GM08714 (cell line): ENCODE data around the gene MEST.

Source experiments
- H3K4me3 ChIP-seq: fragments of 200-500 bp; sonication (Bioruptor generic); 2 replicates; pipeline ENCODE4 v1.5.1; 2014; ENCODE audit warnings: mild to moderate bottlenecking, low read length, inconsistent platforms
- ZNF274 ChIP-seq: IDR thresholded peaks from 2 replicates; pipeline ENCODE4 v1.6.1; 2012; ENCODE audit warnings: mild to moderate bottlenecking, low read depth, low read length

Gene MEST

DNA sequence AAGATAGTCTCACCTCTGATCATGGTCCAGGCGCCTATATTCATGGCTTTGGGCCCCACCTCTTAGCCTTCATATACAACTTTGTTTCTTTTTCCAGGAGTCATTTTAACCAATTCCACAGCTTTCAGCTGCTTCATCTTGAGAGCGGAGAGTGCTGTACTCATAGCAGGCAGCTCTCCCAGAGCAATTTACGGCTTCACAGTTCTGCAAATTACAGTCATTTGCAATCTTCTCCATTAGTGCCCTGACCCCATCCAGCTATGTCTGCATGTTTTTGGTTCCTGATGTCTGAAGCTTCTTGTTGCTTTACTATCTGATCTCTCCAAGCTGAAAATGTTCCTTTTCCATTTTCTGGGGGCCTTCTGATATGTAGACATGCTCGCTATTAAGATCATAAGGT, 18.0 kb upstream of the MEST start:
- TF ChIP-seq ZNF274 = no peak
- H3K4me3 ChIP-seq = no peak overlapping the region

DNA sequence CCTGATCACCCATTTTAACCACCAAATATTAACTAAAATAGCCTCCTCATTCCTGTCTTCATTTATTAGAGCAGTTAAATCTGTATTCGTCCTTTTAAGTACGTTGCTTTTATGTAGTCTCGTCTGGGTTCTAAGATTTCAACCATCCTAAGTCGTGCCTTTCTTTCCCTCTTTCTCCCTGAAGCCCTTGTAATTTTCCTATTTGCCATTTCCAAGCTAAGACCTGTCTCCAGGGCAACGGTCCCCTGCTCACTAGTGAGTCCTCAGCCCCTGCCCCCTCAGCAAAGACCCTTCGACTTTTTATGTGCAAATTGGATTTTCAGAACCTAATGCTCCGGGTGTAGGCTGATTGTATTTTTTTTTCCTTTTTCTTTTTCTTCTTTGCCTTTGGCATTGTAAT, 16.1 kb upstream of the MEST start:
- no peak for TF ChIP-seq ZNF274
- H3K4me3 ChIP-seq = no peak overlapping the region

DNA sequence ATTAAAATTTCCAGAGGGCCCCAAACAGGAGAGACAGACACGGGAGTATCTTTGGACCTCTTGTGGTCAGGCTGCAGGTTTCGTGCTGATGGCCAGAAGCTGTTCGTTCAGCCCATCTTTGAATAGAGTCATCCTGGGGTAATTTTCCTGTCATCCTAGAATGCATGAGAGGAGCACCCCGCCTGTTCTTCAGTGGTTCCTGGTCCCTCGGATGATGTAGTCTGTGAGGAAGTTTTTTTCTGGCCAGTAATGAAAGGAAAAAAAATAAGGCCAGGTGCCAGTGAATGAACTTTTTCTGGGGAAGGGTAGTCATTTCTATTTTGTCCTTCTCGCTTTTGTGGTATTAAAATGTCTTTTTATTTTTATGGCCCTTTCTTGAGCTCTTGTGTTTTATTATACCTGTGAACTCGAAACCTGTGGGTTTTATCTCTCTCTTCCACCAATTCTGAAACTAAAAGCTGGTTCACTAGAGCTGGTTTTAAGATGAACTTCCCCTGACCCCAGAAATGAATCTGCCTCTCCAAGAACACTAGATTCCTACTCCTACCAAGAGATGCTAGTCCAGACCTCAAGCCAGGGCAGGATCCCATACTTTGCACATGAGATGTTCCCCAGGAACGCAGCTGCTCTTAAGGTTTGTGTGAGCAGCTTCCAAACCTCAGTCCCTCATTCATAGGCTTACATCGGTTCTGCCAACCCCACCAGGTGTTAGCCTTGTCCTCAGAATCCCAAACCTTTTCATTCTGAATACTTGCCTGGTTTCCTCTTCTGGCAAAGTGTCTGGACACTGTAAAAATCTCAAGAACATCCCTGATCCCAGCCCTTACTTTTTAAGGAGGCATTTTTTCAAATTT, 15.4 kb upstream of the MEST start:
- no peak overlapping the region for H3K4me3 ChIP-seq
- TF ChIP-seq ZNF274 = no peak

DNA sequence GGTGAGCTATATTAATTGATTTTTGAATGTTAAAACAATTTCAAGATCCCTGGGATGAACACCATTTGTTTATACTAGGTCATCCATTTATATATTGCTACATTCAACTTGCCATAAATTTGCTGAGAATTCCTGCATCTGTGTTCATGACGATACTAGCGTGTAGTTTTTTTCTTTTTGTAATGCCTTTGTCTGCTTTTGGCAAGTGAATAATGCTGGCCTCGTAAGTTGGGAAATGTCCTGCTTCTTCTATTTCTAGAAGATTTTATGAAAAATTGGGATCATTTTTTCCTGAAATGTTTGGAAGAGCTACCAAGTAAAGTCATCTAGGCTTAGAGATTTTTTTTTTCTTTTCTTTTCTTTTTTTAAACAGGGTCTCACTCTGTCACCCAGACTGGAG, 12.9 kb upstream of the MEST start:
- no peak overlapping the region for H3K4me3 ChIP-seq
- TF ChIP-seq ZNF274 = no peak

DNA sequence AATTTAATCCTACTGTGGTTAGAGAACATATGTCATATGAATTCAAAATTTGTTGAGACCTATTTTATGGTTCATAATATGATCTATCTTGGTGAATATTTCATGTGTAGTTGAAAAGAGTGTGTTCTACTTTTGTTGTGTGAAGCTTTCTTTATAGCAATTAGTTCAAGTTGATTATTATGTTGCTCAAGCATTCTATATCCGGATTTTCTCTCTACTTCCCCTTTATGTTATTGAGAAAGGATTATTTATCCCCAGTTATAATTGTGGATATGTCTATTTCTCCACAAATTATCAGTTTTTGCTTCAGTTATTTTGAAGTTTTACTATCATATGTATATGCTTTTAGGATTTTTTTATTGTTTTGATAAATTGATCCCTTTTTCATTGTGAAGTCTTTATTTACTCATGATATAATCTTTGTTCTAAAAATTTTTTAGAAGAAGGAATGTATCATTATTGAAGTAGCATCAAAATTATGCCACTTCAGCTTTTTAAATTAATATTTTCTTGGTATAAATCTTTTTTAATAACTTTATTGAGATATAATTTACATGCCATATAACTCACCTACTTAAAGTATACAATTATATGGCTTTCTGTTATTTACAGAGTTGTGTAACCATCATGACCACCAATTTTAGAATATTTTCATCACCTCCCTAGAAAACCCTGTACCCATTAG, 12.0 kb upstream of the MEST start:
- no peak overlapping the region for H3K4me3 ChIP-seq
- TF ChIP-seq ZNF274 = no peak

DNA sequence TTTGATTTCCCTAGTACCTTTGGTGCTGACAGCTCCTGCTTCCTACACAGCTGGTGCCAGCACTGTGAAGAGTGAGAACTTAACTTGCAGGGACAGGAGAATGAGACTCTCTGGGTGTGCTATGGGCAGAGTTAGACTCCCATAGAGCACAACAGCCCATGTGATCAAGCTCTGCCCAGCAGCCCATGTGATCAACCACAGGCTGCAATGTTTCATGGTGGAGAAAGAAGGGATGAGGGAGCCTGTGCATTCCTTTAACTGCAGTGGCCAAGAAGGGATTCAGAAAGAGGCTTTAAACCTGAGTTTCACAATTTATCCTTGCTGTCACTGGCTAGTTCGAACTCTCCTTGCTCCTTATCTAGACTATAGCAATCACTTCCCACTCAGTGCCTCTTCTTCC, 10.0 kb upstream of the MEST start:
- no peak for TF ChIP-seq ZNF274
- no peak overlapping the region for H3K4me3 ChIP-seq

DNA sequence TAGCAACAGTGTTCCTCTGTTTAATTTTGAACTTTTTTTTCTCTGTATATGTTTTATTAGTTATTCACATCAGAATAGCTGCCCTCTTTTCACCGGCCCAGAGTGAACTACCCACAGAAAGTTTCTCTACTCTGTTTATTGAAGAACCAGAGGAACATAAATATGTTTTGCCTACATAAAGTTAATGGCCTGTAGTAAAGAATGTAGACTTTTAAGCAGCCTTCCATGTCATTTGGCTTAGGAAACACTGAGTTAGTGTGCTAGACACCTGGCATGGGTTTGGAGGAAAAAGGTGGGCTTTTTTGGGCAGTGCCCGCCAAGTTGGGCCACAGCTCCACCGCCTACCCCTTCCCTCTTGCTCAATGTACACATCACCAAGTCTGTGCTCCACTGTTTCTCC, 8.9 kb upstream of the MEST start:
- H3K4me3 ChIP-seq = no peak overlapping the region
- TF ChIP-seq ZNF274 = no peak

DNA sequence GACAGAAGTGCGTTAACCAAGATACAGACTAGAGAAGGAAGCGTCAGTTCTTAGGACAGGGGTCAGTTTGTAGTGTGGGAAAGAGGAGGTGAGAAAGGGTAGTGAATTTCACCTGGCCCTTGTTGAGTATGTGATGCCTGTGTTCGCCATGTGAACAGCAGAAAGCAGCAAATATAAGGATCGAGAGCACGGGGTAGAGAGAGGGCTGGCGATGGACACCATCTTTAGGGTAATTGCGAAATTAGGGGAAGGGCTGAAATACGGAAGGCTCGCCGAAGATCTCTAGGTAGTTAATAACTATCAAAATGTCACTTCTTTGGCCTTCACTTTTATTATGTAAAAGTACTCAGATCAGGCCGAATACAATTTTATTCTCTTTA, 6.2 kb upstream of the MEST start:
- H3K4me3 ChIP-seq = peak overlapping the region; percentile 44; the same call in 1 of the 2 replicates
- TF ChIP-seq ZNF274 = no peak

DNA sequence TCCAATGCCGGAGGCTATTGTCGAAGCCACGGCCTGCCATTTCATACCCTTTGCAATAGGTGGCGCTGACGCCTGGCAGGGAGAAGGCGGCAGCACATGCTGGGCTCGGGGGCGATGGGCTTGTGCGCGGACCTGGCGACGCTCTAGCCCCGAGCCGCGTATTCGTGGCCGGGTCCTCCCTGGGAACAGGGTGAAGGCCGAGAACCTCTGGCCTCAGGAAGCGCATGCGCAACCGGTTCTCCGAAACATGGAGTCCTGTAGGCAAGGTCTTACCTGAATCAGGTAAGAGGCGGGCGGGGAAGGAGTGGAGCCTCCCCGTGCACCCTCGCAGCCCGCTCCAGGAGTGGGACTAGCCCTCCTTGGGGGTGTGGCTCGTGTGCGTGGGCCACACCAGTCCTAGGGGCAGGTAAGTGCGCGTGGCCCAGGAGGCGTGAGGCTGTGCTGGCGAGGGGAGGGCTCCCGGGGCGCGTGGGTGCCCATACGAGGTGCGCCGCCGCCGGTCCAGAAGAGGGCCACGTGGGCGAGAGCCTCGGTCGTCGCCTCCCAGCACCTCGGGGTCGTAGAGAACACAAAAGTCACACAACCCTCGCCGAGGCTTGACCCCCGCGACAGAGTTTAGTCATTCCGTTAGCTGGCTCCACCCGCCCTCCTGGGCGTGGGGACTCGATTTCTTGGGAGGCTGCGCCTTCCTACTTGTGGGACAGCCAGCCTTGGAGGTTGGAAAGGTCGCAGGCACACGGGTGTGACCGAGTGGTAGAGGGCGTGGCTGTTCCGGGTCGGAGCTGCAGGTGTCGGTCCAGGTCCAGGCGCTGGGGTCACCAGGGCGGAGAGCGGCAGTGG, 5.6 kb upstream of the MEST start:
- no peak for TF ChIP-seq ZNF274
- peak overlapping the region; percentile 44; the same call in 1 of the 2 replicates for H3K4me3 ChIP-seq

DNA sequence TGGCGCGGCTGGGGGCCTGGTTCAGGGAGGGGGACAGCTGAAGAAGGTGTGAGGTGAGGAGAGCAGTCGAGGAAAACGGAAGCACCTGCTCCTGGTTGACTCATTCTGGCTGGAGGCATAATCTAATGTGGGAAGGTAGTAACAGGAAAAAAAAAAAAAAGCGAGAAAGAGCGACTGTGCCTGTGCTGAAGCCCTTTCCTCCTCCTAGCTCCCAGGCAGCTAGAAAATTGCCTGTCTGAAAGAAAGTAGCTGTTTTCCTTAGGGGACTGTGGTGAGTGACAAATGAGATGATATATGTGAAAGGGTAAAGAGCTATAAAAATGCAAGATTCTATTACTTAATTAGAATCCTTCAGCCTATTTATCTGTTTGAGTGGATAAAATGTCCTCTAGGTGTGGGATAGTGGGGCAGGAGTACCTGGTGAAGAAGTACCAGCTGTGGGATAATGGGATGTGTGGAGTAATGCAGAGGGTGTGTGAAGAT, 4.9 kb upstream of the MEST start:
- H3K4me3 ChIP-seq = peak overlapping the region; percentile 44; the same call in 1 of the 2 replicates
- no peak for TF ChIP-seq ZNF274

DNA sequence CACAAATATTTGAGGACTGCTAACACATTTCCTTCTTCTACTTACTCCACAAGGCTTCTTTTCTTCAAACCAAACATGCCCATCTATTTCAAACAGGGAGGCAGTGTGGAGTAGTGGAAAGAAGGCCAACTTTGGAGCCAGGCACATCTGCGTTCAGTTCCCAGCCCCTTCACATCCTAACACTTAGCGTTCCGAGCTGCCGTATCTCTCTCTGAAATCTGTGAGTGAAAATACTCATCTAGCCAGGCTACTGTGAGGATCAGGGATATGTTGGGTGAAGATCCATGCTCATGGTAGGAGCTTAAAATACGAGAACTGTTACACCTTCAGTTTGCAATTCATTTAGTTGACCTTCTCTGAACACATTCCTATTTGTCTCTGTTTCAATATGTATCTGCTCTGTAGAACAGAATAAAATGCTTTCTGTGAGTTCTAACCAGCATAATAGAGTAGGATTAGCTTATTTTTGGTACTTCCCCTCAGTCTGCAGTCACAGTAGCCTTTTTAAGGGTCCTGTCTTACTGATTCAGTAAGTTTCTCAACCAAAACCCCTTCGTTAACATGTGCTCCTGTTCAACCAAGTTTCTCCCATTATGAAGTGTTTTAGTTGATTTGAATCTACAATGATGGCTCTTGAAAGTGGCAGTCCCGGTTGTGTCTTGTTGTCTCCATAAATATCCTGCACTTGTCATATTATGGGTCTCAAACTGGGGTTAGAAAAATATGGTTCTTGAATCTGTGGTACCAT, 3.3 kb upstream of the MEST start:
- no peak overlapping the region for H3K4me3 ChIP-seq
- no peak for TF ChIP-seq ZNF274

DNA sequence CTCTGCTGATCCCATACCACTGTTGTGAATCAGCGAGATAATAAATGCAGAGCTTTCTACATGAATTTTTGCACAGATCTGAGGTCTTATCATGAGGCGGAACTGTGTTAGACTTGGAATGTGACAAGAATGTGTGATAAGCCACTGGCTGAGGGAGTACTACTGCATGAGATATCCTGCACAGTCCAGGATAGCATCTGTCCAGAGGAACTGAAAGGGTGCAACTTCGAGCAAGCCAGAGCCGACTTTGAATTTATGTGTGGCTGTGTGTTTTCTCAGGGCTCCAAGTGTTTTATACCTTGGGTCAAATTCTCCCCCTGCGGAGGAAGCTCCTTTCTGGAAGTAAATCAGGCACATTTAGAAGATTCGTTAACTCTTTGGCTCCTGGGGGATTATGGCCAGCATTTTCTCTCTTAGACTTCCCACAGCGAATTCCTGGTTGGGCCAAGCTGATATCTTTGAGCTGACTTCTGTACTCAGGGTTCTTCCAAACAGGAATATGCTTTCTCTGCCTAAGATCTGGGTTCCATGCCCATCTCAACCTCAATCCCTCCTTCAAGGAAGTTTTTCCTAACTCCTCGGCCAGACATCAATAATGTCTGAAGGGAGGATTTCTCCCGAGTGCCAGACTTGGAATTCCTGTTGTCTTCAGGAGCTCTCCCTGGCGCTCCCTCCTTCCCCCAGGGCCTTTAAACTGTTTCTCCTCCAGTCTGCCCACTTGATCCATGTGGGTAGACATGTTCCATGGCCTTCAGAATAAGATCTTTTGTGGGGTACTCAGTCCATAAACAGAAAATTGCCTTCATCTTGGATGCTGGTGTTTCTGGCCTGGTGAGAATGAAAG, 2.5 kb upstream of the MEST start:
- no peak overlapping the region for H3K4me3 ChIP-seq
- TF ChIP-seq ZNF274 = no peak

DNA sequence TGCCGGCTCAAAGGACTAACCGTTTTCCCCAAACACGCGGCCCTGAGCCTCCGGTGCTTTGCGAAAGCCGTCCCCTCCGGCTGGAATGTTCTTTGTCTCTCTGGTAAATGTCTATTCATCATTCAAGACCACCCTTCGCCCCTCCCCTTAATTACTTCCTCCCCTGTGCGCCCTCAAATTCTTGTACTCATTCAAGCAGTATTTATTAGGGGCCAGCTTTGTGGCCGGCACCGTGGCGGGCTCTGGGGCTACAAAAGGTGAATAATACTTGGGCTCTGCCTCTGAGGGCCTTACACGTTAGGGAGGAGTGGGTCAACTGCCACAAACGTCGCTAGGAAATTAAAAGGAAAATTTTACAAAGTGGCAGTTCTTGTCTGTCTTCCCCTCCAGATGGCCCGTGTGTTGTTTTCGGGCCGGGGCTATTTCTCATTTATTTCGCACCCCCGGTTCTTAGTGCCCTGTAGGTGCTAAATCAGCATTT, 1.5 kb upstream of the MEST start:
- no peak for TF ChIP-seq ZNF274
- no peak overlapping the region for H3K4me3 ChIP-seq
